PC-3 (cell line): ENCODE measurements around the gene VAV3. TPM values are rescaled to one million over a fixed set of nuclear protein-coding genes. Genes with fewer than 3 reads are reported as not detected.

Experiments used
- ATAC-seq: fragments of 200-7000 bp; cut with Tn5 transposase; 2 replicates; pipeline ENCODE4 v1.9.1; 2020; ENCODE audit warnings: mild to moderate bottlenecking, moderate library complexity
- BruUV-seq: library from RNA; stranded (reverse); fragments of 400-500 nt; replicated peaks from 2 replicates; lab custom pipeline; 2021; lab: Mats Ljungman, UMichigan
- CTCF ChIA-PET: fragments of 300-600 bp; sonication (Branson Sonifier 250); formaldehyde crosslinking; loops from one replicate; lab custom pipeline; 2022; ENCODE audit warnings: antibody characterized with exemption; lab: Charles Lee
- POLR2A ChIA-PET: fragments of 300-600 bp; sonication (Branson Sonifier 250); formaldehyde crosslinking; loops from one replicate; lab custom pipeline; 2022; ENCODE audit warnings: antibody characterized with exemption; ENCODE audit not compliant: unreplicated experiment; lab: Charles Lee
- DNase-seq: peaks from one replicate; pipeline ENCODE4 v3.0.0-alpha.2; 2015
- H2AFZ ChIP-seq: fragments of 300-600 bp; sonication (generic); 2 replicates; pipeline ENCODE4 v1.6.0; 2016; ENCODE audit warnings: antibody characterized with exemption, low read length
- H3F3A ChIP-seq: fragments of 300-600 bp; sonication (generic); one replicate; pipeline ENCODE4 v1.6.0; 2017; ENCODE audit warnings: antibody characterized with exemption, low read length, control low read depth, mild to moderate bottlenecking; ENCODE audit not compliant: unreplicated experiment
- H3K27ac ChIP-seq: fragments of 300-600 bp; sonication (generic); 2 replicates; pipeline ENCODE4 v1.5.1; 2016; ENCODE audit warnings: mild to moderate bottlenecking, low read length
- H3K27me3 ChIP-seq: fragments of 300-600 bp; sonication (generic); 2 replicates; pipeline ENCODE4 v1.6.1; 2016; ENCODE audit warnings: low read length, mixed read lengths
- H3K36me3 ChIP-seq: fragments of 300-600 bp; sonication (generic); 2 replicates; pipeline ENCODE4 v1.6.1; 2016; ENCODE audit warnings: low read depth, mixed run types, low read length, mixed read lengths
- H3K4me1 ChIP-seq: fragments of 300-600 bp; sonication (generic); 2 replicates; pipeline ENCODE4 v1.5.1; 2016; ENCODE audit warnings: low read length; ENCODE audit not compliant: insufficient read depth
- H3K4me2 ChIP-seq: fragments of 300-600 bp; sonication (generic); 2 replicates; pipeline ENCODE4 v1.6.0; 2016; ENCODE audit warnings: low read length
- H3K4me3 ChIP-seq: fragments of 300-600 bp; sonication (generic); 2 replicates; pipeline ENCODE4 v1.5.1; 2016; ENCODE audit warnings: mild to moderate bottlenecking, low read length, mixed read lengths
- H3K79me2 ChIP-seq: fragments of 300-600 bp; sonication (generic); 2 replicates; pipeline ENCODE4 v1.6.1; 2017; ENCODE audit warnings: low read length, mixed read lengths
- H3K9ac ChIP-seq: fragments of 300-600 bp; sonication (generic); 2 replicates; pipeline ENCODE4 v1.6.0; 2016; ENCODE audit warnings: mild to moderate bottlenecking, low read length
- H3K9me2 ChIP-seq: fragments of 300-600 bp; sonication (generic); replicated peaks from 2 replicates; pipeline ENCODE4 v1.6.1; 2016; ENCODE audit warnings: mixed run types, low read length, mixed read lengths
- H3K9me3 ChIP-seq: fragments of 300-600 bp; sonication (generic); 2 replicates; pipeline ENCODE4 v1.6.1; 2016; ENCODE audit warnings: low read length, mixed read lengths
- H4K20me1 ChIP-seq: fragments of 300-600 bp; sonication (generic); 2 replicates; pipeline ENCODE4 v1.6.1; 2016; ENCODE audit warnings: low read length, mixed read lengths
- CTCF ChIP-seq: fragments of 300-600 bp; sonication (generic); conservative IDR thresholded peaks from 2 replicates; pipeline ENCODE4 v1.5.1; 2017; ENCODE audit warnings: antibody characterized with exemption, low read depth, mild to moderate bottlenecking, low read length
- EZH2 ChIP-seq: fragments of 300-600 bp; sonication (generic); IDR thresholded peaks from one replicate; pipeline ENCODE4 v1.6.1; 2017; ENCODE audit warnings: antibody characterized with exemption, mild to moderate bottlenecking, low read length; ENCODE audit not compliant: unreplicated experiment
- EZH2phosphoT487 ChIP-seq: fragments of 300-600 bp; sonication (generic); IDR thresholded peaks from 2 replicates; pipeline ENCODE4 v1.6.1; 2018; ENCODE audit warnings: mild to moderate bottlenecking, antibody characterized with exemption, low read length, borderline replicate concordance
- intact Hi-C: fragments of 100-400 bp; cut with micrococcal nuclease; formaldehyde crosslinking; loops from 2 replicates; pipeline ENCODE4 v1.9.0; 2023
- total RNA-seq: library from RNA; depleted of rRNA; stranded (reverse); fragments of >200 nt; gene quantifications from 2 replicates; pipeline ENCODE4 v1.2.3, GENCODE V29; 2014

The VAV3 gene
- total RNA-seq, 1 experiment from 2014 or later, result 0.73 TPM

- H3K4me1 ChIP-seq, result peaks cover 28% of the 10 kb centered on the region
- H3K4me2 ChIP-seq, result no peak overlapping the region
- CTCF ChIA-PET, result no interaction called here
- H3K9me3 ChIP-seq, result no peaks in the 10 kb centered on the region
- H4K20me1 ChIP-seq, result no peaks in the 10 kb centered on the region
- POLR2A ChIA-PET, result no interaction called here
- H3F3A ChIP-seq, result peaks cover 4% of the 10 kb centered on the region
- TF ChIP-seq EZH2phosphoT487 (no peak), CTCF (no peak), EZH2 (no peak)
- H2AFZ ChIP-seq, result no peak overlapping the region
- intact Hi-C loops, result no loop called here
- BruUV-seq, result no TSS peak
- no peak overlapping the region for H3K9ac ChIP-seq
- H3K9me2 ChIP-seq, result no peaks in the 10 kb centered on the region
- H3K79me2 ChIP-seq, result no peaks in the 10 kb centered on the region
- no peaks in the 10 kb centered on the region for H3K36me3 ChIP-seq
- H3K27ac ChIP-seq, result no peak overlapping the region
- DNase-seq (no peak), ATAC-seq (no peak)
- no peaks in the 10 kb centered on the region for H3K27me3 ChIP-seq
- H3K4me3 ChIP-seq, result no peak overlapping the region
Measured at GRCh38 chr1:107678993-107679392, 286.0 kb downstream of the VAV3 start.

- TF ChIP-seq EZH2phosphoT487, result no peak
- TF ChIP-seq CTCF, result no peak
- TF ChIP-seq EZH2, result no peak
- Histone ChIP-seq H3K4me1 (peaks cover 15% of the 10 kb centered on the region), H3K9me2 (no peaks in the 10 kb centered on the region), H3K4me3 (no peak overlapping the region), H3K79me2 (no peaks in the 10 kb centered on the region), H3K4me2 (no peak overlapping the region), H3K27ac (no peak overlapping the region), H2AFZ (no peak overlapping the region), H3K9ac (no peak overlapping the region), H3K27me3 (no peaks in the 10 kb centered on the region), H3K36me3 (no peaks in the 10 kb centered on the region), H4K20me1 (no peaks in the 10 kb centered on the region), H3F3A (no peaks in the 10 kb centered on the region), H3K9me3 (no peaks in the 10 kb centered on the region)
- no peak for DNase-seq
- CTCF ChIA-PET, result no interaction called here
- intact Hi-C loops, result no loop called here
- BruUV-seq, result no TSS peak
- ATAC-seq, result no peak
- POLR2A ChIA-PET, result no interaction called here
Measured at GRCh38 chr1:107677697-107678096, 287.3 kb downstream of the VAV3 start.

GRCh38 chr1:107674486-107674885, 290.5 kb downstream of the VAV3 start:
- no peak for DNase-seq
- no peak for ATAC-seq
- Histone ChIP-seq H3K27ac (no peak overlapping the region), H3K36me3 (no peaks in the 10 kb centered on the region), H3K27me3 (no peaks in the 10 kb centered on the region), H3K4me2 (no peak overlapping the region), H4K20me1 (no peaks in the 10 kb centered on the region), H3K9ac (no peak overlapping the region), H2AFZ (no peak overlapping the region), H3F3A (no peaks in the 10 kb centered on the region), H3K4me1 (no peaks in the 10 kb centered on the region), H3K79me2 (no peaks in the 10 kb centered on the region), H3K9me3 (no peaks in the 10 kb centered on the region), H3K9me2 (no peaks in the 10 kb centered on the region), H3K4me3 (no peak overlapping the region)
- ChIA-PET CTCF (no interaction called here), POLR2A (no interaction called here)
- TF ChIP-seq EZH2phosphoT487, result no peak
- TF ChIP-seq EZH2, result no peak
- TF ChIP-seq CTCF, result no peak
- BruUV-seq, result no TSS peak
- intact Hi-C loops, result no loop called here
